Measurements from ENCODE around the gene UFD1.

DNA sequence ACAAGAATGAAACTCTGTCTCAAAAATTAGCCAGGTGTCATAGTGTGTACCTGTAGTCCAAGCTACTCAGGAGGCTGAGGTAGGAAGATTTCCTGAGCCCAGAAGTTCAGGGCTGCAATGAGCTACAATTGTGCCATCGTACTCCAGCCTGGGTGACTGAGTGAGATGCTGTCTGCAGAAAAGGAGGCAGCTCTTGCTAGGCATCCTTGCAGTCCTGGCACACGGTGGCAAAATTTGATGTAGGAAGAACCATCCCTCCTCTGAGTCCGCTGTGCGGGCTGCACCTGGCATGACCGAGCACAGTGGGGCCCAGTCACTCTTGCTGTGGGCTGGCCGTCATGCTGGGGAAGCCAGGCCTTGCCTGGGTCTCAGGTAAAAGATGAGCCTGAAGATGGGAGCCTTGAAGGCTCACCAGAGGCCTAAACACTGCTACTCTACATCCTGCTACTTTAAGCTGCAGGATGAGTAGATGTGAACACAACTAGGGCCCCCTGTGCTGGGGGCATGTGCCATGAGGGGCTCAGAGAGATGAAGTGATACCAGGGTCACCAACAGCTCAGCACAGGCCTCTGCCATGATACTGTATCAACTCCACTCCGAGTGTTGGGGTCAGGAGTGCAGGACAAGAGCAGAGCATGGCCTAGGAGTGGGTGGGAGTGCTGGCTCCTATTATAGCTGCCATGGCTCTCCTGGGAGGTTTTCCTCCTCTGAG, 19.3 kb upstream of the UFD1 start:
- TF ChIP-seq GATA2 (CRISPR knock-in tag; IDR thresholded peaks at IDR 0.05) (no peak), SIN3A (IDR thresholded peaks at IDR 0.05; ENCODE audit: borderline replicate concordance, low read depth, low read length) (no peak), POLR2AphosphoS5 (IDR thresholded peaks at IDR 0.05; ENCODE audit: low read depth, low read length) (no peak), CHD2 (IDR thresholded peaks at IDR 0.05; ENCODE audit: low read length, partially characterized antibody) (no peak), YY1 (IDR thresholded peaks at IDR 0.05; ENCODE audit: low read depth) (no peak), RFX5 (IDR thresholded peaks at IDR 0.05; ENCODE audit: low read length) (no peak), TAF1 (IDR thresholded peaks at IDR 0.05; ENCODE audit: borderline replicate concordance, low read depth, low read length) (no peak), EZH2phosphoT487 (IDR thresholded peaks at IDR 0.05; ENCODE audit: borderline replicate concordance, low read depth) (no peak)
- TF ChIP-seq, protein P1, sequence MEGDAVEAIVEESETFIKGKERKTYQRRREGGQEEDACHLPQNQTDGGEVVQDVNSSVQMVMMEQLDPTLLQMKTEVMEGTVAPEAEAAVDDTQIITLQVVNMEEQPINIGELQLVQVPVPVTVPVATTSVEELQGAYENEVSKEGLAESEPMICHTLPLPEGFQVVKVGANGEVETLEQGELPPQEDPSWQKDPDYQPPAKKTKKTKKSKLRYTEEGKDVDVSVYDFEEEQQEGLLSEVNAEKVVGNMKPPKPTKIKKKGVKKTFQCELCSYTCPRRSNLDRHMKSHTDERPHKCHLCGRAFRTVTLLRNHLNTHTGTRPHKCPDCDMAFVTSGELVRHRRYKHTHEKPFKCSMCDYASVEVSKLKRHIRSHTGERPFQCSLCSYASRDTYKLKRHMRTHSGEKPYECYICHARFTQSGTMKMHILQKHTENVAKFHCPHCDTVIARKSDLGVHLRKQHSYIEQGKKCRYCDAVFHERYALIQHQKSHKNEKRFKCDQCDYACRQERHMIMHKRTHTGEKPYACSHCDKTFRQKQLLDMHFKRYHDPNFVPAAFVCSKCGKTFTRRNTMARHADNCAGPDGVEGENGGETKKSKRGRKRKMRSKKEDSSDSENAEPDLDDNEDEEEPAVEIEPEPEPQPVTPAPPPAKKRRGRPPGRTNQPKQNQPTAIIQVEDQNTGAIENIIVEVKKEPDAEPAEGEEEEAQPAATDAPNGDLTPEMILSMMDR (IDR thresholded peaks at IDR 0.05) = no peak
- TF ChIP-seq, protein P2, sequence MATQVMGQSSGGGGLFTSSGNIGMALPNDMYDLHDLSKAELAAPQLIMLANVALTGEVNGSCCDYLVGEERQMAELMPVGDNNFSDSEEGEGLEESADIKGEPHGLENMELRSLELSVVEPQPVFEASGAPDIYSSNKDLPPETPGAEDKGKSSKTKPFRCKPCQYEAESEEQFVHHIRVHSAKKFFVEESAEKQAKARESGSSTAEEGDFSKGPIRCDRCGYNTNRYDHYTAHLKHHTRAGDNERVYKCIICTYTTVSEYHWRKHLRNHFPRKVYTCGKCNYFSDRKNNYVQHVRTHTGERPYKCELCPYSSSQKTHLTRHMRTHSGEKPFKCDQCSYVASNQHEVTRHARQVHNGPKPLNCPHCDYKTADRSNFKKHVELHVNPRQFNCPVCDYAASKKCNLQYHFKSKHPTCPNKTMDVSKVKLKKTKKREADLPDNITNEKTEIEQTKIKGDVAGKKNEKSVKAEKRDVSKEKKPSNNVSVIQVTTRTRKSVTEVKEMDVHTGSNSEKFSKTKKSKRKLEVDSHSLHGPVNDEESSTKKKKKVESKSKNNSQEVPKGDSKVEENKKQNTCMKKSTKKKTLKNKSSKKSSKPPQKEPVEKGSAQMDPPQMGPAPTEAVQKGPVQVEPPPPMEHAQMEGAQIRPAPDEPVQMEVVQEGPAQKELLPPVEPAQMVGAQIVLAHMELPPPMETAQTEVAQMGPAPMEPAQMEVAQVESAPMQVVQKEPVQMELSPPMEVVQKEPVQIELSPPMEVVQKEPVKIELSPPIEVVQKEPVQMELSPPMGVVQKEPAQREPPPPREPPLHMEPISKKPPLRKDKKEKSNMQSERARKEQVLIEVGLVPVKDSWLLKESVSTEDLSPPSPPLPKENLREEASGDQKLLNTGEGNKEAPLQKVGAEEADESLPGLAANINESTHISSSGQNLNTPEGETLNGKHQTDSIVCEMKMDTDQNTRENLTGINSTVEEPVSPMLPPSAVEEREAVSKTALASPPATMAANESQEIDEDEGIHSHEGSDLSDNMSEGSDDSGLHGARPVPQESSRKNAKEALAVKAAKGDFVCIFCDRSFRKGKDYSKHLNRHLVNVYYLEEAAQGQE (IDR thresholded peaks at IDR 0.05; ENCODE audit: low read depth, low read length) = no peak
- TF ChIP-seq, protein P3, sequence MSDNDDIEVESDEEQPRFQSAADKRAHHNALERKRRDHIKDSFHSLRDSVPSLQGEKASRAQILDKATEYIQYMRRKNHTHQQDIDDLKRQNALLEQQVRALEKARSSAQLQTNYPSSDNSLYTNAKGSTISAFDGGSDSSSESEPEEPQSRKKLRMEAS (IDR thresholded peaks at IDR 0.05; ENCODE audit: low read depth) = no peak
- TF ChIP-seq, protein P4, sequence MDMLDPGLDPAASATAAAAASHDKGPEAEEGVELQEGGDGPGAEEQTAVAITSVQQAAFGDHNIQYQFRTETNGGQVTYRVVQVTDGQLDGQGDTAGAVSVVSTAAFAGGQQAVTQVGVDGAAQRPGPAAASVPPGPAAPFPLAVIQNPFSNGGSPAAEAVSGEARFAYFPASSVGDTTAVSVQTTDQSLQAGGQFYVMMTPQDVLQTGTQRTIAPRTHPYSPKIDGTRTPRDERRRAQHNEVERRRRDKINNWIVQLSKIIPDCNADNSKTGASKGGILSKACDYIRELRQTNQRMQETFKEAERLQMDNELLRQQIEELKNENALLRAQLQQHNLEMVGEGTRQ (IDR thresholded peaks at IDR 0.05; ENCODE audit: borderline replicate concordance, low read depth, low read length) = no peak

All from SK-N-SH (cell line).